Activated naive CD8-positive, alpha-beta T cell treated with anti-CD3 and anti-CD28 coated beads, Interleukin-2, amount 50 U/mL, for 24 hours (primary cell): Measurements from ENCODE around the gene GPR176.
A peak's percentile ranks its signal among the peaks of the same experiment; 100 is the strongest.

Experiments
- ATAC-seq: fragments of 150-1000 bp; cut with Tn5 transposase; one replicate; pipeline ENCODE4 v1.10.0; 2021
- DNase-seq: peaks from one replicate; pipeline ENCODE4 v3.0.0; 2021
- H3K27ac Mint-ChIP-seq: one replicate; pipeline ENCODE4 v1.8.0; 2021; ENCODE audit warnings: mild to moderate bottlenecking, mixed read lengths
- H3K27me3 Mint-ChIP-seq: one replicate; pipeline ENCODE4 v1.8.0; 2021; ENCODE audit warnings: mixed read lengths
- H3K36me3 Mint-ChIP-seq: one replicate; pipeline ENCODE4 v1.8.0; 2021; ENCODE audit warnings: low read depth, mixed read lengths
- H3K4me1 Mint-ChIP-seq: one replicate; pipeline ENCODE4 v1.8.0; 2021; ENCODE audit warnings: mixed read lengths
- H3K4me3 Mint-ChIP-seq: one replicate; pipeline ENCODE4 v1.8.0; 2021; ENCODE audit warnings: mild to moderate bottlenecking, moderate library complexity, mixed read lengths
- H3K9me3 Mint-ChIP-seq: one replicate; pipeline ENCODE4 v1.8.0; 2021; ENCODE audit warnings: mixed read lengths

The GPR176 gene

GRCh38 chr15:39944726-39945125, 24.7 kb upstream of the GPR176 start:
- DNase-seq = no peak

GRCh38 chr15:39942753-39943150, 22.7 kb upstream of the GPR176 start:
- DNase-seq (no peak), ATAC-seq (no peak)
- Mint-ChIP-seq H3K36me3 (peaks cover 48% of the 10 kb centered on the region), H3K4me1 (peaks cover 15% of the 10 kb centered on the region), H3K27ac (no peak overlapping the region), H3K27me3 (no peaks in the 10 kb centered on the region), H3K9me3 (no peaks in the 10 kb centered on the region), H3K4me3 (no peak overlapping the region)

More at GRCh38 chr15:39944726-39945125, 24.7 kb upstream of the GPR176 start:
- no peak for ATAC-seq
- peaks cover 5% of the 10 kb centered on the region for H3K4me1 Mint-ChIP-seq
- no peak overlapping the region for H3K27ac Mint-ChIP-seq
- H3K36me3 Mint-ChIP-seq = peaks cover 50% of the 10 kb centered on the region
- H3K9me3 Mint-ChIP-seq = no peaks in the 10 kb centered on the region
- no peaks in the 10 kb centered on the region for H3K27me3 Mint-ChIP-seq
- no peak overlapping the region for H3K4me3 Mint-ChIP-seq

- Mint-ChIP-seq H3K9me3 (no peaks in the 10 kb centered on the region), H3K36me3 (peaks cover 50% of the 10 kb centered on the region), H3K4me1 (peaks cover 17% of the 10 kb centered on the region), H3K27me3 (no peaks in the 10 kb centered on the region), H3K27ac (no peak overlapping the region), H3K4me3 (no peak overlapping the region)
- peak; percentile 40 for ATAC-seq
- DNase-seq = no peak
These were observed 22.2 kb upstream of the GPR176 start for GRCh38 chr15:39942101-39942752.

GRCh38 chr15:39939487-39940452, 19.7 kb upstream of the GPR176 start:
- DNase-seq = no peak
- H3K27ac Mint-ChIP-seq = no peak overlapping the region
- ATAC-seq = no peak
- no peaks in the 10 kb centered on the region for H3K9me3 Mint-ChIP-seq
- H3K4me1 Mint-ChIP-seq = peaks cover 33% of the 10 kb centered on the region
- H3K36me3 Mint-ChIP-seq = peaks cover 44% of the 10 kb centered on the region
- H3K27me3 Mint-ChIP-seq = no peaks in the 10 kb centered on the region
- no peak overlapping the region for H3K4me3 Mint-ChIP-seq

- Mint-ChIP-seq H3K9me3 (no peaks in the 10 kb centered on the region), H3K4me3 (no peak overlapping the region), H3K27me3 (peaks cover 1% of the 10 kb centered on the region), H3K36me3 (peaks cover 25% of the 10 kb centered on the region), H3K27ac (no peak overlapping the region), H3K4me1 (peaks cover 43% of the 10 kb centered on the region)
- DNase-seq (no peak), ATAC-seq (no peak)
These were observed 17.6 kb upstream of the GPR176 start for GRCh38 chr15:39937696-39938095.

- Mint-ChIP-seq H3K27ac (no peak overlapping the region), H3K36me3 (peaks cover 20% of the 10 kb centered on the region), H3K27me3 (peaks cover 5% of the 10 kb centered on the region), H3K4me1 (peaks cover 39% of the 10 kb centered on the region), H3K4me3 (no peak overlapping the region), H3K9me3 (no peaks in the 10 kb centered on the region)
- no peak for DNase-seq
- no peak for ATAC-seq
These were observed 16.6 kb upstream of the GPR176 start for GRCh38 chr15:39936681-39937080.

GRCh38 chr15:39936187-39936586, 16.1 kb upstream of the GPR176 start:
- H3K36me3 Mint-ChIP-seq = peaks cover 20% of the 10 kb centered on the region
- DNase-seq = no peak
- ATAC-seq = no peak
- no peak overlapping the region for H3K27ac Mint-ChIP-seq
- peaks cover 39% of the 10 kb centered on the region for H3K4me1 Mint-ChIP-seq
- H3K9me3 Mint-ChIP-seq = no peaks in the 10 kb centered on the region
- H3K4me3 Mint-ChIP-seq = no peak overlapping the region
- peaks cover 5% of the 10 kb centered on the region for H3K27me3 Mint-ChIP-seq

GRCh38 chr15:39935241-39935640, 15.2 kb upstream of the GPR176 start:
- Mint-ChIP-seq H3K4me1 (peaks cover 39% of the 10 kb centered on the region), H3K36me3 (peaks cover 18% of the 10 kb centered on the region)
- ATAC-seq = no peak

GRCh38 chr15:39934397-39935071, 14.5 kb upstream of the GPR176 start:
- peak overlapping the region; percentile 83 for H3K27ac Mint-ChIP-seq
- ATAC-seq = no peak
- peaks cover 13% of the 10 kb centered on the region for H3K36me3 Mint-ChIP-seq

More at GRCh38 chr15:39935241-39935640, 15.2 kb upstream of the GPR176 start:
- no peak for DNase-seq
- H3K9me3 Mint-ChIP-seq = no peaks in the 10 kb centered on the region
- peaks cover 5% of the 10 kb centered on the region for H3K27me3 Mint-ChIP-seq
- H3K4me3 Mint-ChIP-seq = peak overlapping the region; percentile 99
- H3K27ac Mint-ChIP-seq = no peak overlapping the region

GRCh38 chr15:39931615-39932014, 11.5 kb upstream of the GPR176 start:
- peaks cover 7% of the 10 kb centered on the region for H3K27me3 Mint-ChIP-seq
- H3K4me1 Mint-ChIP-seq = peaks cover 25% of the 10 kb centered on the region
- ATAC-seq = no peak
- no peak for DNase-seq
- H3K36me3 Mint-ChIP-seq = peaks cover 6% of the 10 kb centered on the region
- no peaks in the 10 kb centered on the region for H3K9me3 Mint-ChIP-seq
- H3K27ac Mint-ChIP-seq = no peak overlapping the region
- H3K4me3 Mint-ChIP-seq = no peak overlapping the region

More at GRCh38 chr15:39934397-39935071, 14.5 kb upstream of the GPR176 start:
- H3K27me3 Mint-ChIP-seq = peaks cover 5% of the 10 kb centered on the region
- no peaks in the 10 kb centered on the region for H3K9me3 Mint-ChIP-seq
- peak; percentile 6 for DNase-seq
- H3K4me1 Mint-ChIP-seq = peaks cover 38% of the 10 kb centered on the region
- peak overlapping the region; percentile 99 for H3K4me3 Mint-ChIP-seq

GRCh38 chr15:39926526-39926925, 6.5 kb upstream of the GPR176 start:
- Mint-ChIP-seq H3K4me1 (peaks cover 11% of the 10 kb centered on the region), H3K27ac (no peak overlapping the region), H3K36me3 (no peaks in the 10 kb centered on the region), H3K9me3 (peaks cover under 1% of the 10 kb centered on the region), H3K27me3 (peaks cover 2% of the 10 kb centered on the region), H3K4me3 (no peak overlapping the region)
- ATAC-seq (no peak), DNase-seq (no peak)

- Mint-ChIP-seq H3K36me3 (no peaks in the 10 kb centered on the region), H3K27ac (no peak overlapping the region), H3K9me3 (peaks cover 6% of the 10 kb centered on the region), H3K4me1 (peaks cover 17% of the 10 kb centered on the region), H3K27me3 (peaks cover 2% of the 10 kb centered on the region), H3K4me3 (no peak overlapping the region)
- DNase-seq (no peak), ATAC-seq (no peak)
These were observed 5.2 kb upstream of the GPR176 start for GRCh38 chr15:39925112-39925842.

GRCh38 chr15:39924437-39924836, 4.4 kb upstream of the GPR176 start:
- no peak for ATAC-seq
- no peak for DNase-seq
- Mint-ChIP-seq H3K4me1 (peaks cover 18% of the 10 kb centered on the region), H3K27ac (no peak overlapping the region), H3K36me3 (no peaks in the 10 kb centered on the region), H3K9me3 (peaks cover 6% of the 10 kb centered on the region), H3K4me3 (no peak overlapping the region), H3K27me3 (peaks cover 4% of the 10 kb centered on the region)
